GM19239 (cell line): ENCODE measurements around the gene BRSK2.

Source experiments
- DNase-seq: peaks from one replicate; pipeline ENCODE4 v3.0.0; 2011; ENCODE audit warnings: low spot score; ENCODE audit not compliant: insufficient read length
- FAIRE-seq: peaks from 2 replicates; lab custom pipeline; 2011; peaks lifted over from hg19 to GRCh38; lab: Jason Lieb, UNC

Gene BRSK2

DNA sequence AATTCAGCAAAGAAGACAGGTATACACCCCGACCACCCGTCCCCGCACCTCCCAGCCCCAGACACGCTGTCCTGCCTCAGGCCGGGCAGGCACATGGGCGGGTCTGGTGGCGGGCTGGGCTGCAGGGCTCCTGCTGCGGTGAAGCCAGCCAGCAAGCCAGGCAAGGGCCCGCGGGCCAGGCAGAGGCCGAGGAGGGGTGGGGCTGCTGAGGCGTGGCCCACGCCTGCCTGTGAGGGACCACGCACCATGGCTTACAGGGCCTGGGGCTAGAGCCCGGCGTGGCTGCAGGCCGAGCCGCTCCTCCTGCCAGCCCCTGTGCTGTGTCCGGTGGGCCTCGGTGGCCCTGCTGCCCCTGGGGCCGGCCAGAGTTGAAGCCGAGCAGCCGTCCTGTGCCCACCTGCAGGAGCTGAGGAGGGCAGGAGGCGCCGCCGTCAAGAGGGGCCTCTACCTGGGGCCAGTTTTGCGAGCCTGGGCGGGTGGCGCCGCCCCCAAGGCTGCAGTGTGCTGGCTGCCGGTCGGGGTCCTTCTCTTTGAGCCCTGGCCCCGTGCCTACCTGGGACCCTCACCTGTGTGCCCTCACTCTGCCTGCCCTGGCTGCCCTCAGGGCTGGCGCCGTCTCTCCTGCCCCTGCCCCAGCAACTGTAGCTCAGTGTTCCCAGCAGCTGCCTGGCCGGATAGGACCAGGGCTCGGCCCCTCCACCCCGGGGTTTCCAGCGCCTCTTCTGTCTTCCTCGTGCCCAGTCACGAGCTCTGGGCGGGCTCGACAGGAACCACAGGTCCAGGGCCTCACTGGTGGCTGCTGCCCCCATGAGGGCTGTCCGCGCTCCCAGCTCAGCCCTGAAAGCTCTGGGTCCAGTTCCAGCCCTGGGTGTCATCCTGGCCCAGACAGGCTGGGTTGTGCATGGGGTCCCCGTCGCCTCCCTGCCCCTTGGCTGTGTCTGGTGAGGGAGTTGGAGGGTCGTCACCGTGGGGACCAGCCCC, 58.4 kb downstream of the BRSK2 start:
- FAIRE-seq (no peak), DNase-seq (no peak)

- DNase-seq = no peak
- no peak for FAIRE-seq
Observed at GRCh38 chr11:1448882-1449281, 59.1 kb downstream of the BRSK2 start.

GRCh38 chr11:1449490-1450243, 59.9 kb downstream of the BRSK2 start:
- FAIRE-seq (no peak), DNase-seq (no peak)

DNA sequence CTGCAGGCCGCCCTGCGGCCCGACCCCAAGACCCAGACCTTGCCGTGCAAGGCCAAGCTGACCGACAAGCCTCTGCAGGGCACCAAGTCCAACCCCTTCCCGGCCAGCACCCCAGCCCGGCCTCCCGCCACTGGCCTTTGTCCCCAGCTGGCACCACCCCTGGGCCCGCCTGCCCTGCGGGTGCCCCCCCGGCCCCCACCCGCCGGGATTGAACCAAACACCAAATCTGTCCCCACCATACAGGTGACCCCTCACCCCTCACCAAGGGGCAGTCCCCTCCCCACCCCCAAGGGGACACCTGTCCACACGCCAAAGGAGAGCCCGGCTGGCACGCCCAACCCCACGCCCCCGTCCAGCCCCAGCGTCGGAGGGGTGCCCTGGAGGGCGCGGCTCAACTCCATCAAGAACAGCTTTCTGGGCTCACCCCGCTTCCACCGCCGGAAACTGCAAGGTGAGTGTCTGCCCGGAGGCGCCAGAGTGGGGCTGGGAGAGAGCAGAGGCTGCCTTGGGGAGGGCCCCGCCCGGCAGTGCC, 60.7 kb downstream of the BRSK2 start:
- FAIRE-seq = no peak
- DNase-seq = no peak

GRCh38 chr11:1450949-1451710, 61.4 kb downstream of the BRSK2 start:
- FAIRE-seq (no peak), DNase-seq (no peak)

DNA sequence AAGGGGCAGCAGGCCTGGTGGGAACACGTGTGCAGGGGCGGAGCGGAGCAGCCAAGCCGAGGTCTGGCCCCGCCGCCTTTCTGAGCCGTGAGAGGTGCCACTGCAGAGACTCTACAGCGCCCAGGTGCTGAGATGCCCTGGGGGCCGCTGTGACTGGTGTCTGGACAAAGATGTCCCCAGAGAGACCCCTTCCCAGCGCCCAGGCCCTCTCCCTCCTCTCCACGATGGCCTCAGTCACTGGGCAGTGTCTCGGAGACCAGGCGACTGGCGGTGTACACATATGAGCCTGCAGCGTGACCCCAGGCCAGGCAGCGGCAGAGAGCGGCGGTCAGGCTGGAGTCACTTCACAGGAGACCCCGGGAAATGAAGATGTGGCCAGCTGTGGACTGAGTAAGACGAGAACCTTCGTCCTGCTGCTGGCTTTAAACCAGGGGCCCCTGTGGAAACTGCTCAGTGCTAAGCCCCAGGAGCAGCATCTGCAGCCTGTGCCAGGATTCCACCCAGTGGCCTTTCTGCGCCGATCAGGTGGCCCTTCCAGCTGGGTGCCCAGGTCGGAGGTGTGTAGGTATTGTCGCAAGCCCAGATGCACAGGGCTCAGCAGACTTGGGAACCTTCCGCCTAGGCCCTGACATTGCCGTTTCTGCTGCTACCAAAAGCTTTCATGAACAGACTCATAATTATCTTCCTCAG, 62.2 kb downstream of the BRSK2 start:
- no peak for FAIRE-seq
- no peak for DNase-seq

- FAIRE-seq (no peak), DNase-seq (no peak)
Observed at GRCh38 chr11:1452744-1453143, 63.0 kb downstream of the BRSK2 start.

DNA sequence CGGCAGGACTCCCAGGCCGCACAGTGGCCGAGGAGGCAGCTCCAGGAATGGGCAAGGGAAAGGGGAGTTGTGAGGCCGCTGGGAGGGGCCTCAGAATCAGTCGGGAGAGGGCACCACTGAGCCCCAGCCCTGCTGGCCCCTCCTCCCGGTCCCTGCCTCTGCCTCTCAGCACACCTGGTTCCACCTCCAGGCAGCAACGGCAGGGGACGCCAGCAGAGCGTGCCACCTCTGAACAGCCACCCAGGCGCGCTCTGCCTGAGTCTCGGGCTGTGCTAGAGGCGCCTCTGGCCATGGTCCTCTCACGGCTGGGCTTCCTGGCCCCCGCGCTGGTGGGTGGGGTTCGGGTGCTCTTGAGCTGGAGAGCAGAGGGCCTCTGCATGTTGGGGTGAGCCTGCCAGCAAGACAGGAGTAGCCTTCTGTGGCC, 63.9 kb downstream of the BRSK2 start:
- DNase-seq (peak; percentile 82), FAIRE-seq (no peak)

GRCh38 chr11:1454576-1454975, 64.8 kb downstream of the BRSK2 start:
- DNase-seq = no peak
- FAIRE-seq = no peak

DNA sequence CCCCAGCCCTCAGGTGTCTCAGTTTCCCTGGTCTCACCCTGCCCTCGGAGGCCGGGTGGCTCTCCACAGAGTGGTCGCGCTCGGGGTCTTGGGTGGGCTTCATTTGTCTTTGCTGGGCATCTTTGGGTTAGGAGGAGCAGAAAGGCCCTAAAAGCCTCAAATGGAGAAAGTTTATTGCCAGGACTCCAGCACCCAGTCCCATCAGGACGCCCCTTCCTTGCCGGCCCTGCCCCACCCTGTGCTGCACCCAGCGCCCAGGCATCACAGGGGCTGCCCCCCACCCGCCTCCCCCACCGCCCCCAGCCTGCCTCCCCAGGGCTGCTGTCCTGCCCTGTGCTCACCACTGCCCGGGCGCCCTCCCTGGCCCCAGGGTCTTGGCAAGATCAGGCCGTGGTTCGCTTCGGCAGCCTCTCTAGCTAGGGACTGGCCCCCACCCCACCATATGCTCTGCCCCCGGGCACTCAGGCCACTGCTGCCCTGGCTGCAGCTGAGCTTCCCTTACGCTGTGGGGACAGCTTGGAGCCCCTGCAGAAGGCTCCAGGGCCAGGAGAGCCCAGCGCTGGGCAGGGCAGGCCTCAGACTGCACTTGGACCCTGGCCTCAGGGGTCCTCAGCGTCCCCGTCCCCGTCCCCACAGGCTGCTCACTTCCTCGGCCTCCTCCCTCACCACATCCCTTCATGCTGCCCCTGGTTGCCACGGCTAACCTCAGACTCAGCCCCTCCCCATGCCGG, 65.5 kb downstream of the BRSK2 start:
- DNase-seq (no peak), FAIRE-seq (no peak)

- no peak for FAIRE-seq
- DNase-seq = no peak
Observed at GRCh38 chr11:1455763-1456060, 66.0 kb downstream of the BRSK2 start.

DNA sequence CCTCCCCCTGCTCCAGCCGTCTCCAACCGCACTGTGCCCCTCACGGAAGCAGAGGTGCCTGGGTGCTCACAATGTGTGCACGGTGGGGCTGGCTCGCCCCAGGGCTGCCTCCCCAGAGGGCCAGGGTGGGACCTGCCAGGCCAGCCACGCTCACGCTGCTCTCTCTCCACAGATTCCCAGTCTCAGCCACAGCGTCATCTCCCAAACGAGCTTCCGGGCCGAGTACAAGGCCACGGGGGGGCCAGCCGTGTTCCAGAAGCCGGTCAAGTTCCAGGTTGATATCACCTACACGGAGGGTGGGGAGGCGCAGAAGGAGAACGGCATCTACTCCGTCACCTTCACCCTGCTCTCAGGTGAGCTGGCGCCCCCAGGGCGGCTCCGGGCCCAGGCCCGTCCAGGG, 66.4 kb downstream of the BRSK2 start:
- DNase-seq = no peak
- no peak for FAIRE-seq

DNA sequence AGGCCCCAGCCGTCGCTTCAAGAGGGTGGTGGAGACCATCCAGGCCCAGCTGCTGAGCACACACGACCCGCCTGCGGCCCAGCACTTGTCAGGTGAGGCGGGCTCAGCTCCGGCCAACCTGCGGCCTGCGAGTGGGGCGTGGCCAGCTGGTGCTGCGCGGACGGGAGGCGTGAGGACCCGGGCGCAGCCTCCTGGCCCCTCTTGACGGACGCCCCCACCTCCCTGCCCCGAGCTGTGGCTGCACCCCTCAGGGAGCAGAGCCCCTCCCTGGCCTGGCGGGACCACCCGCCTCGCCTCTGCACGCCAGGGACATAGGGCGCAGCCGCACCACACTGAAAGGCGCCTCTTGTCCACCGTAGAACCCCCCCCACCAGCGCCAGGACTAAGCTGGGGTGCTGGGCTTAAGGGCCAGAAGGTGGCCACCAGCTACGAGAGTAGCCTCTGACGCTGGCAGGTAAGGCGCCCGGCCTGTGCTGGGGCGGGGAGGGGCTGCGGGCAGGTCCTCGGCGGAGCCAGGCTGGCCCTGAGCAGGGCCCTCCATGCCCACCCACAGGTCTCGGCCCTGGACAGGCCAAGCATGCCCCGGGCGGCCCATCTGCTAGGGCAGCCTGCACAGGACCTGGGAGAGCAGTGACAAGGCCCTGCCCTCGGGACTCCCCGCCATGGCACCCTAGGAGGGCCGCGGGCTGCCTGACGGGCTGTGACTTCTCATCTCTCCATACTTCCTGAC, 67.0 kb downstream of the BRSK2 start:
- DNase-seq = no peak
- FAIRE-seq = no peak

GRCh38 chr11:1457326-1457680, 67.6 kb downstream of the BRSK2 start:
- FAIRE-seq = no peak
- DNase-seq = no peak

- no peak for DNase-seq
- no peak for FAIRE-seq
Observed at GRCh38 chr11:1457856-1458255, 68.1 kb downstream of the BRSK2 start.

- FAIRE-seq (no peak), DNase-seq (no peak)
Observed at GRCh38 chr11:1458340-1459218, 68.8 kb downstream of the BRSK2 start.

DNA sequence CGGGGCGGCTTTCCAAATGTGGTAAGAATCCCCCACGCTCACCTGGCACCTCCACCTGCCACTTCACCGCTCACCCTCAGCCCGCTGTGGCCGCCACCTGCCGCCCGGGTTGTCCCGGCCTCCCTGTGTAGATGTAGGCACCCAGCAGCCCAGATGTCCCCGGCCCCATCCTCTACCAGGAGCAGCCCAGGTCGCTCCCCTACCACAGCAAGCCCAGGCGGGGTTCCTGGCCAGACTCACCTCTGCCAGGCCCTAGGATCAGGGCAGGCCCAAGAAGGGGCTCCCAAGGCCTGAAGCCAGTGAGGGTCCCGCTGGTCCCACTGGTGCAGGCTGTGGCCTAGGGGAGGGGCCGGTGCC, 69.5 kb downstream of the BRSK2 start:
- DNase-seq (no peak), FAIRE-seq (no peak)
